ENCODE results near the gene PRCC.

Gene PRCC, protein sequence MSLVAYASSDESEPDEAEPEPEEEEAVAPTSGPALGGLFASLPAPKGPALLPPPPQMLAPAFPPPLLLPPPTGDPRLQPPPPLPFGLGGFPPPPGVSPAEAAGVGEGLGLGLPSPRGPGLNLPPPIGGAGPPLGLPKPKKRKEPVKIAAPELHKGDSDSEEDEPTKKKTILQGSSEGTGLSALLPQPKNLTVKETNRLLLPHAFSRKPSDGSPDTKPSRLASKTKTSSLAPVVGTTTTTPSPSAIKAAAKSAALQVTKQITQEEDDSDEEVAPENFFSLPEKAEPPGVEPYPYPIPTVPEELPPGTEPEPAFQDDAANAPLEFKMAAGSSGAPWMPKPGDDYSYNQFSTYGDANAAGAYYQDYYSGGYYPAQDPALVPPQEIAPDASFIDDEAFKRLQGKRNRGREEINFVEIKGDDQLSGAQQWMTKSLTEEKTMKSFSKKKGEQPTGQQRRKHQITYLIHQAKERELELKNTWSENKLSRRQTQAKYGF
- total RNA-seq, result 51.0 reads per million, percentile 68 among the genes with 10 or more reads in this experiment

DNA sequence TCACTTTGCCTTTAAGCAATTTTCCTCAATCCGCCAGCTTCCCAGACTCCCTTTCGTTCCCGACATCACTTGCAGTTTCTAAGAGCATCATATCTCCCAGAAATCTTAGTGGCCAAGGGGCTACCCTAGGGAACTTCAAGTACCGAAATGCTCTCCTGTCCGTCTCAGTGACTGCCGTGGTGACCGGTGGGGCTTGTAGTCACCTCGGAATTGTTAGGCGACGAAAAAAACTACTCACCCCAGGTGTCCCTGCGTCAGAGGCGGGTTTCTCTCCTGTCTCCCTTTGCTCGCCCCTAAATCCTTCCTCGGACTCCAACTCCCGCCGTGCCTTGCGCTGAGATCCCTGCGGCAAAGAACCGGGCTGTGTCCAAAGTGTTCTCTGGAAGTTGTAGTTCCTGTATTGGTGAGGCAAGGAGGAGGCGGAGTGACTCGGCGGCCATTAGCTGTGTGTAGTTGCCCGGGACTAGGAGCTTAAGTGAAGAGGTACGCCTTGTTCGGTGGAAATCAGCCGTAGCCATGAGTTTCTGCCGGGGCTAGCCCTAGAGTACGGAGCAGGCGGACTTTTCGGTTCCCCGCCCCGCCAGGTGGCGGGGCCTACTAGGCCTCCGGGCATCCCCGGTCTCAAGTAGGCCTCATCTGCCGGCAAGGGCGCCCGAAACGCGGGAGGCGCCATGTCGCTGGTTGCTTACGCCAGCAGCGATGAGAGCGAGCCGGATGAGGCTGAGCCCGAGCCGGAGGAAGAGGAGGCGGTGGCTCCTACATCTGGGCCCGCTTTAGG, at the start of gene PRCC:
Gene PRCC, plus strand, starts transcription at position 435 of the 778 bp plus-strand sequence. Its CDS starts 237 bp downstream, at position 672.
- DNase-seq, result peak; percentile 97

DNA sequence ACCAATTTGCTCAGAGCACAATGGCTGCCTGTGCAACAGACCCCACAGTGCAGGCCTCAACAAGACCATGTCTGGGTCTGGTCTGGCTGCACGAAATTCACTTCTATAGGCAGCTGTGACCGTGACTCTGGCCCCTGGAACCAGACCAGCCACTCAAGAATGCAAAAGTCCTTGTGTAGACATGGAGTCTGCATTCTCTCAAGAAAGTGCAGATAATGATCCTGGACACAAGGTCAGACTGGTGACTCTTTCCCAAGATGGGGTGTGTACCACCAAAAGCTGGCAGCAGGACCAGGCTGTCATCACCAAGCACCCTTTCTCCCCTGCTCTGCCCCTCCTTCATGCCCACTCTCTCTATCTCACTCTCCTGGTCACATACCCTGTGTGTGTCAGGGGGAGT, 46.2 kb upstream of the PRCC start:
- no peak for DNase-seq

DNA sequence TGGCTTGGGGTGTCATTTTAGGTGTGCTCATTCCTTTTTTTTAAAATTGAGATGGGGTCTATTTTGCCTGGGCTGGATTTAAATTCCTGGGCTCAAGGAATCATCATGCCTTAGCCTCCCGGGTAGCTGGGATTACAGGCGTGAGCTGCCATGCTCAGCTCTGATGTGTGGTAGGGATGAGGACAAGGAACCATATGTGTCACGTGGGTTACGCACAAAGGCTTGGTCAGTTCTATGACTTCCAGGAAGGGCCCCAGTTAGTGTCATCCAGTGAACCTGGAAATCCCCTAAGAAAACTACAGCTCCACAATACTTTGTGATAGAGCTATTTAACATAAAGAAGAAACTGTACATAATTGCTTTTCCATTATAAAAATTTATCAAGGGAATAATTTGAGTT, 45.8 kb upstream of the PRCC start:
- DNase-seq, result no peak

DNA sequence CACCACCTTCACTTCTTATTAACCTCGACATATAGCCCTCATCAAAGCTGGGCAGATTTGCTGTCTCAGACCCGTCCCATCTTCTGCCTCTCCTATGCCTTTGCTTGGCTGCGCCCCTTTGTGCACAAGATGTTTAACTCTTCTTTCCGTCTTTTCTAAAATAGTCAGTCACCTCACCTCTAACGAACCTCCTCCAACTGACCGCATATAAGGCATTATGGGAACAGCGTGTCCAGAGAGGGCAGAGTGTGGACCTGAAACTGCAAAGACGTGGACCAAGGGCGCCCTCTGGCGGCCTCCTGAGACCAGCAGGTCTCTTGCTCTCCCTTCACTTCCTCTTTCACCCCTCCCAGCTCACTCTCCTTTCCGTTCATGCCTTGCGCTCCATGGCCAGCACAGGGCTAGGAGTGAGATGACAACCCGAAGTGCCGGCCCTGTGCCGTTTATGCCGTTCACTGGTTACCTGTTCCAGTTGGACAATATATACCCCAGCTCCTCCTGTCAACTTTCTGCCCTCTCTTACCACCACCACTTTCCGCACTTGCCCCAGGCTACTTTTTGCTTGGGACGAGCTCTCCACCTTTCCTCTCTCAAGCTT, 41.6 kb upstream of the PRCC start:
- DNase-seq, result peak; percentile 78

DNA sequence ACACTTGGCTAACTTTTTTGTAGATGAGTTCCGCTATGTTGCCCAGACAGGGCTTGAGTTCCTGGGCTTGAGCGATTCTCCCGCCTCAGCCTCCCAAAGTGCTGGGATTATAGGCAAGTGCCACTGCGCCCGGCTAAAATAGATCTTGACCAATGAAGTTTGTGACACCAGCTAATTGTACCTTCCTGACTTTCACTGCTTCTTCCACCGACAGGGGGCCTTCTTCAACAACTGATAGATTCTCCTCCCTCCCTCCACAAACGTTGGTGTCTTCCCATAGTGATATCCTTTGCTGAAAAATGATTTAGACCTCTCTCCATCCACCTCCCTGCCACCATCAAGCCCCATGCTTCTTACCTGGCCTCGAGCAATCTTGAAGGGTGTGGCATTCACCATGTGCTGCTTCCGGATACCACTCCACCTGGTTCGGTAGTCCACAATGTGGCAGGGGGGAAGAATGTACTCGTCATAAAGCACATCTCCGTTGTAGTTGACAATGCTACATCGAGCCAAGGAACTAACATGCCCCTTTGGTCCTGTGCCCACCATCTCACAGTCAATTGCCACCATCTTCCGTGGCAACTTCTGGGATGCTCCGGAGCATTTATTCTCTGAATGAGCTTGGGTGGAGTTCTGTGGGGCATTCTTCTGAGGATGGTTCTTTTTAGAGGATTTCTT, 40.6 kb upstream of the PRCC start:
- peak; percentile 22 for DNase-seq

DNA sequence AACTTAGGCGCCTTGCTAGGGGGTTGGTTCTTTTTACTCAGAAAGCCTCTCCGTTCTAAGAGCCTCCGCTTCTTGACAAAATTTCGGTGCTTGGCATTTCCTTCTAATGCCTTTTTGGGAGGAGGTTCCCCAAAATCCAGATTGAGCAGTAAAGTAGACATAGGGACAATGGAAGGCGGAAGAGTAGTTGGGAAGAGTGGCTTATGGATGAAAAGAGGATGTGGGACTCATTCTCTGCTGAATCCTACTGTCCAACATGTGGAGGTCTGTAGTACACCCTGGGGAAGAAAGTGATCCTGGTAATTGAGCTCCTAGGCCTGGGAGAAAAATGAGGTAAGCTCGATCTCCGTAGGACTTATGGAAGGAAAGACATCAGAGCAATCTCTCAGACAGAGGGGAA, 39.8 kb upstream of the PRCC start:
- no peak for DNase-seq

DNA sequence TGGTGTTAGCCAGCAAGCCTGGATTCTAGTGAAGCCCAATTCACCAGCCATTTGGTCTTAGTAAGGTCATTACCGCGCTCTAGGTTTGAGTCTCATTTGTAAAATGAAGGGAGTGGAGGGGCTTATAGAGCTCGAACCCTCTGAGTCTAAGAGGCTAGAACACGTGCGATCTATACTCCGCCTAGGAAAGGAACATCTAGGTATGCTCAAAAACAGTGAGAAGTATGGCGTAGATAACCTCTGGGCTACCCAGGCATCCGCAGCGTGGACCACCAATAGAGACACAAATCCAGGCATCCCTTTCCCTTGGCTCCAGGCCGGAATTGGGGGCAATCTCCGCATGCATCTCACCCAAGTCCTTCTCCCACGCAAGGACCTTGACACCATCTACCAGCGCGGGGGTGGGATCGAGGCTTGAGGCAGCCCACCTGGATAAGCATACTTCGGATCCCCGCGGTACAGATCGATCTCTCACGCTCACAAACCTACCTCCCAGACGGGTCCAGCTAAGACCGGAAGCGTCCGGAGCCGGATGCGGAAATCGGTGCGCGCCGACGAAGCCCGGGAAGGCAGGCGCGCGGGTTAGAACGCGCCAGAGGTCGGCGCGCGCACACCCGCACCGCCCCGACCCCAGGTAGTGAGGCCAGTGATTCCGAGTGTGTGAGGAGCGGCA, 39.3 kb upstream of the PRCC start, which contains the start of gene METTL25B:
Gene METTL25B, plus strand, starts transcription at position 544 of the 673 bp plus-strand sequence. CDS start 636 bp downstream, outside the sequence.
- peak; percentile 67 for DNase-seq

DNA sequence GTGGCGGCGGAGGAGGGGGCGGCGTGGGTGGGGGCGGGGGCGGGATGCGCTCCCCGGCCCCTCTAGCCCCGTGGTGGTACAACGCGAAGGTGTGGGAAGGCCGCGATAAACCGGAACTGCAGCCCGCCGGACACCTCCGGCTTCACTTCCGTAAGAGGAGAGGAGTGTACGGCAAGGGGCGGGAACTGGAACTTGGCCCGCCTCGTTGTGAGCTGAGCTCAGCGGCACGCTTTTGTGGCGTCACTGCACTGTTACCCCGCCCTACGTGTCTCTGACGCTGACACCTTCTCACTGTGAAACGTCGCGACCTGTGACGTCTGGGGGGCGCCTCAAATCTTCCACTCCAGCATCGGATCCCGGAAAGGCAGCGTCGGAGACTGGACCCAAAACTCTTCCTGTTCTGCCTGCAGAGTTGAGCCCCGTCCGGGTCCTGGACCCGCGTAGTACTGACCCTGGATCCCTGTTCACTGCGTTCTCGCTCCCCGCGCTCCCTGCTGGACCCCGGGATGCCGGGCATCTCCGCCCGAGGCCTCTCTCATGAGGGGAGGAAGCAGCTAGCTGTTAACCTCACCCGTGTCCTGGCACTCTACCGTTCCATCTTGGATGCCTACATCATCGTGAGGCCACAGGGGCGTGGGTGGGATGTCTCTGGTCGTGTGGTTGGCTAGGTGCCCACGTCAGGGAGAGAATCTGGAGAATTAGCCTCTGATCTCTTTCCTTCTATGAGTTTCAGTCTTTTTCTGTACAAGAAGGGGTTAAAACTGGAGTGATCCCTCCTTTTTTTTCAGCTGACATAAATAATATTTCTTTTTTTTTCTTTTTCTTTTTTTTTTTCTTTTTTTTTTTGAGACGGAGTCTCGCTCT, 38.5 kb upstream of the PRCC start, which contains the start of gene ISG20L2:
Gene ISG20L2, minus strand, starts transcription at position 168 of the 864 bp plus-strand sequence. CDS start 1,114 bp downstream, outside the sequence.
- DNase-seq, result peak; percentile 94

DNA sequence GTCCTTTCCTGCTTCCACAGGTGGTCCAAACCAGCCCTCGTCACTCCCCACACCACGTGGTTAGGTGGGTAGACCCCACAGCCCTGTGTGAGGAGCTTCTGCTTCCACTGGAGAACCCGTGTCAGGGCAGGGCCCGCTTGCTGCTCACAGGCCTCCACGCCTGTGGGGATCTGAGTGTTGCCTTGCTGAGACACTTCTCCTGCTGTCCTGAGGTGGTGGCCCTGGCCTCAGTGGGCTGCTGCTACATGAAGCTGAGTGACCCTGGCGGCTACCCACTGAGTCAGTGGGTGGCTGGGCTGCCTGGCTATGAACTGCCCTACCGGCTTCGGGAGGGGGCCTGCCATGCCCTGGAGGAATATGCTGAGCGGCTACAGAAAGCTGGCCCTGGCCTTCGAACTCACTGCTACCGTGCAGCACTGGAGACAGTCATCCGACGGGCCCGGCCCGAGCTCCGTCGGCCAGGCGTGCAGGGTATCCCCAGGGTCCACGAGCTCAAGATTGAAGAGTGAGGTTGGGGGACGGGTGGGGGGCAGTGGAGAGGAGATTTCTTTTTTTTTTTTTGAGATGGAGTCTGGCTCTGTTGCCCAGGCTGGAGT, 33.2 kb upstream of the PRCC start:
- DNase-seq, result no peak

DNA sequence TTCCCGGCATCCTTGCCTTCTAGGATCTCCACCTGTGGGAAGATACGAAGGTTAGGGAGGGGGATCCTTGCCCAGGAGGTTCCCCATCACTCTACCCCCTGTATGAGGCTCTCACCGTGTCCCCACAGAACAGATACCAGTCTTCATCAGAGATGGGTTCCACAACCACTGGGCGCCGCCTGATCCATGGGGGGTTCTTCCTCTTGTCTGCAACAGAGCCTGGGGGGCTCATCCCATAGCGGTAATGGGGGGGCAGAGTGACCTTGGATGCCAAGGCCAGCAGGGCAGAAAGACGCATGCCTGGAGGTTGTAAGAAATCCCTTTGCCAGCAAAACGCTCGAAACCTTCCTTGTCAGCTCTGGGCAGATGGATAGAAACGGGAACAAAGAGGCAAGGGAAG, 28.9 kb upstream of the PRCC start:
- no peak for DNase-seq

DNA sequence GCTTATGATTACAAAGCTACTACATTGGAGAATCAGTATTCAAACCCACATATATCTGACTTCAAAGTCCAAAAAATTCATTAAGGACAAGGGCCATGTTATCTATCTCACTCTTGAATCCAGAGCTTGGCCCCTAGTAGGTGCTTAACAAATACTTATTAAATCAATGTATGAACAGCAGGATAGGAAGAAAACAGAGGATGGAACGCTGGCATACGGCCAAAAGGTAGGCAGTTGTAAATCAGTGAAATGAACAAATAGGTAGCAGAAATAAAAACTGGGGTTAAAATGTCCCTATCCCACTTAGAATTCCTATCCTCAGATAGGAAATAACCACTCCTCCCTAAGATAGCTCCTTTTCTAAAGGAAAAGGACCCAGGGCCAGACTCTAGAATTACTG, 28.4 kb upstream of the PRCC start:
- no peak for DNase-seq

DNA sequence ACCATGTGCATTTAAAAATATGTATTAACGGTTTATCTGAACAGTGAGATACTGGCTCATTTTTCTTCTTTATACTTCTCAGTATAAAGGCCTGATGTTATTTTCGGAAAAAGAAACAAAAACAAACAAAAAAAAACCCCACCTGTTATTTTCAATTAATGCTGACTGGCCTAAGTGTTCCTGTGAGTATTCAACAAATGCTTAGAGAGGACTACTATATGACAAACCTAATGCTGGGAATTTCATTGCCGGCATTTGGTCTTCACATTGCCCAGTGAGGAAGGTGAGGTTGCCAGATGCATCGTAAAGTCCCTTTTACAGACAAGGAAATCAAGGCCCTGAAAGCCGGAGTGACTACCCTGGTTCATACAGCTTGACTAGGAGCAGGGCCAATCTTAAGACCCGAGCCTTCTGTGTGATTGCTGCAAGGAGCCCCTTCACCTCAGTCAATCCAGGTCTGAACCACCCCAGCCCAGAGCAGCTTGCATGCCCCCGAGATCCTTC, 27.0 kb upstream of the PRCC start:
- no peak for DNase-seq

DNA sequence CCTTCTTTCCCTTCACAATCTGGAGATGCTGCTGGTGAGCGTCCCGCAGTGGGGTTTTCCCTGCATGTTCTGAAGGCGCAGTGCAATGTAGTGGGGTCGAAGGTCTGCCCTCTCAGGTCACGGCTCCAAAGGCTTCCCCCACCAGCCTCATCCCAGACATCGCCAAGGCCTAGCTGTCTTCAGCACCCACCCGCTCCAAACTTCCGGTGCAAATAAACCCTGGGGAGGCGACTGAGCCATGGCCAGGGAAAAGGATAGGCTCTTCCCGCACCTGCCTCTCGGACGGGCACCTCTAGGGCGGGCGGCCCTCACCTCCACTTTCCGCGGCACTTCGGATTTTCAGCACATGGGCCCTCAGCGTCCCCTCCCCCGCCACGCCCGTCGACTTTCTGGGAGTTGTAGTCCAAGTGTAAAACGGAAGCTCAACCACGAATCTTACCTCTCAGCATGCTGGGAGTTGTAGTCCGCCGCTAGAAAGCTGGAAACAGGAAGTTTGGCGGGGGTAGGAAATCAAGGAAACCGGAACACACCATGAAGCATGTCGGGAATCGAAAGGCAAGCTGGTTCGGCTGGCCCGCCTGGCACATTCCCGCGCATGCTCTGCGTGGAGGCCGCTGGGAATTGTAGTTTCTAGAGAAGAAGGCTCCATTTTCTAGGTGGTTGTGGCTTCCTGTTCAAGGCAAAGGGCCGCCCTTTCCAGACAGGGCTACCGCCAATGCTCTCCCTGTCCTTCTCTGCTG, 26.4 kb upstream of the PRCC start, which contains the start of gene MRPL24:
Gene MRPL24, minus strand, starts transcription at position 348 of the 740 bp plus-strand sequence. CDS start 2,384 bp downstream, outside the sequence.
- DNase-seq, result peak; percentile 96

DNA sequence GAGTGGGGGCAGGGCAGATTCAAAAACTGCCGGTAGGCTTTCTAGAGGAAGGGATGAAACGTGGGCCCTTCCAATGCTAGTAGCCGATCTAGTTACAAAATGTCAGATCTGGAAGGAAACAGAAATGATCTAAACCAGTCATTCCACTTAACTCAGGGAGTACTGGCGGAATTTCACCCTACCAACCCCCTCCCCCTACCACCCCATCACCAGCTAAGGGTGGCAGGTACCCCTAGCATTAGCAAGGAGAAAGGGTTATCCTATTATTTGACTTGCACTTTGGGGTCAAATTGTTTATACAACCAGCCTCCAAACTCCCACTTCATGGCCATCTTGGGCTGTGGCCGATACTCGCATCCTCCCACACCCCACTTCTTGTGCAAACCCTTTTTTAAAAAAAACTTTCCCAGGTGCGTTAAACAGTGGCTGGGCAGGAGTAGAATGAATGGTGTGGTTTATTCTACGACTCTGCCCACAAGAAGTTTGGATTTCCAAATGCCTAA, 25.8 kb upstream of the PRCC start:
- DNase-seq, result no peak

DNA sequence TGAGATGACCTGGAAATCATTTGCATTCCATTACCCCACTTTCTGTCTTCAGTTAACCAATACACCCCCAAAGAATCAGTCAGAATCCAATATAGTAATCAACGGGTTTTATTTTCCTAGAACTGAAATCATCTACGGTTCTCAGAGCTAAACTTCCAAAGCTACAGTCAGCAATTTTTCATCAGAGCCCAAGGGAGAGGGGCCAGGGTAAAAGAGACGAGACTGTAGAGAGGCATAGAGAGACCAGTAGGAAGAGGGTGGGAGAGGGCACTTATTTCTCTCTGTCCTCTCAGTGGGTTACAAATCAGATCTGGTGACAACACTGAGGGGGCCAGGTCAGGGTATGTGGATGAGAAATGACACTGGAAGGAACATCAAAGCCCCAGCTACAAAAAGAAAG, 25.3 kb upstream of the PRCC start:
- DNase-seq, result no peak

DNA sequence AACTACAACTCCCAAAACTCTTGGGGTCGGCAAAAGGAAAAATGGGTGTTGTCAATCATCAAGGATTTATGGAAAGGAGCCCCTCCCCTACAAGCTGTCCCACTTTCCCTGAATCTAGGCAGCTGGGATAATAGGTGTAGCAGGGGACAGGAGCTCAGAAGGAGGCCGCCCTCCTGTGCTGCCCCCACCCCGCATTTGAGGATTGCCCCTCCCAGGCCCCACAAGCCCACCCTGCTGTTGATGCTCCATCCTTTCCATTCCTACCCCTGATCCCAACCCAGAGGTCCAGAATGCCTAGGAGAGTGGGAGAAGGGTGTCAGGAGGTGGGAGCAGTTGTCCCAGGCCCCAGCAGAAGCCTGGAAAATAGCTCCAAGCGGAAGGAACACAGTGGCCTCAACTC, 24.5 kb upstream of the PRCC start:
- no peak for DNase-seq

DNA sequence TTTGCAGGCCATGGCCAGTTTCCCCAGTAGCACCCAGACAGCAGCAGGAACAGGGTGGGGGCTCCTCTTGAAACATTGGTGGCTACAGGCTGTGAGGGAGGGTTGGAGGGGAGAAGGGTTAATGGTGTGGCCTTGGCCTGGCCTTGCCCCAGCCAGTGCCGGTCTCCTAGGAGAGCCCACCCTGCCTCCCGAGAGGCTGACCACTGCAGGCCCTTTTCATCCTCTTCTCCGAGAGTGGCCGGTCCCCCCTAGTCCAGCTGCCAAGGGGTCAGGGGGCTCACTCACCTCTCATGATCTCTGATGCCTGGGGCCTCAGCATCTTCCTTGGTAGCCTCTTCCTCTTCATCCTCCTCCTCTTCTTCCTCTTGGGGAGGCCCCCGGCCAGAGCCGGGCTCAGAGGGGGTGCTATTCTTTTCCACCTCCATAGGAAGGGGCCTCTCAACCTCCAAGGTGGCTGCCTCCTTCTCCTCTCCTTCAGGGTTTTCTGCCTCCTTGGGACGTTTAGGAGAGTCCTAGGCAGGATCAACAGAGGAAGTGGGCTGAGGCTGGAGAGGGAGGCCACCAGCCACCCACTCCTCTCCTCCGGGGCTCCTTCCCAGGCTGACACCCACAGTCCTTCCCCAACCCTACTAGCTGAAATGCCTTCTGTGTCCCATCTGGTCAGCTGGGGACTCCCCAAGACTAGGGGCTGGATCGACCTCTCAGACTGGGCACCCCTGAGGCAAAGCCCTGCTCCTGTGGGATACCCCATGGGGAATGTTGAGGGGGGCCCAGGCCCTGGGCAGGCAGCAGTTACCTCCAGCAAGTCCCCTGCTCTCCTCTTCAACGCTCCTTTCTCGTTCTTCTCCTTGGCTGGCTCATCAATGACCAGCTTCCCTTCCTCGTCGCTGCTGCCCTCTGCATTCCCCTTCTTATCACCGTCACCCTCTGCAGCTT, 23.7 kb upstream of the PRCC start:
- no peak for DNase-seq

DNA sequence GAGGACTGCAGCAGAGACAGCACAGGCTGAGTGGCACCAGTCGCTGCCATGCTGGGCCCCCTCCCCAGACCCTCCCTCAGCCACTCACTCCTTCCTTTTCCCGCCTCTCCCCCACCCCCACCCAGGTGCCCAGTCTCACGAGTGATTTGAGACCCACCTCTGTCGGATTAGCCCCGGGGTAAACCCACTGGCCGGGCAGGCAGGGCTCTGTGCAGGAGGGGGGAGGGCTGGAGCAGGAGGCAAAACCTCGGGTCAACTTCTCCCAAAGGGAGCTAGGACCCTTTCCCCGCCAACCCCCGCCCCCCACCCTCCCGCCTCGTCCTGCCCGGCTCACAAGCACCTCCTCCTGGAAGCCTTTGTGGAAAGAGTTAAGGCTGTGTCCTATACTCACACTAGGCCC, 23.0 kb upstream of the PRCC start:
- DNase-seq, result no peak

Data from effector CD4-positive, alpha-beta T cell (primary cell).